ENCODE measurements around the gene E2F3. TPM values are rescaled to one million over a fixed set of nuclear protein-coding genes. Genes with fewer than 3 reads are reported as not detected.

E2F3 gene
- total and polyA plus RNA-seq, 10 of the 15 experiments (the other 5 are each of a cell fraction or from before 2014, with no cell fraction given): 5.1 to 16.8 (median 10.6) TPM

DNA sequence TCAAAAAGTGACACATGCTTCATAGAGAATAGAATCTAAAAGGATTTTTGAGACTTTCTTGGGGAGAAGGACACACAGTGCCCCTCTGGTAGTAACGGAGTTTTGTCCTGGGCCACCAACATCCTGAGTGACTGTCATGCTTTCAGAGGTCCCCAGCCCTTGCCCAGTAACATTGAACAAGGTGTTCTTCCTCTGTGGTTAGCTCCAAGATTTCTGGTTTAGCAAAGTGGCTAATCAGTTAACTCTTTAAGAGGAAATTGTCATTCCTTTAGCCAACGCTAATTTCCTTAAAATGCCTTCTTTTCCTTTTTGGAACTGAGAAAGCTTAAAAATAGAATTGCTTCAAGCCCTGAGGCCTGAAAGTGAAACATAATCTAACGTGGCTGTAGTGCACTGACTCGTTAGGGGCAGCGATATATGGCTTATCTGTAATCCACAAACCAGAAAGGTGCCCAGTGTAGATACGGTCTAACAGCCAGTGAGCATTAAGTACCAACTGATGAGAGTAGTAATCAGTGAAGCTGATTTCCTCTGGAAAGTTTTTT, 7.8 kb downstream of the E2F3 start:
- peak overlapping the region; percentile 41 for H2AFZ ChIP-seq (ENCODE audit: control insufficient read depth, low read depth, low read length)
- peaks cover 29% of the 10 kb centered on the region for H3K4me1 ChIP-seq (ENCODE audit: control insufficient read depth, insufficient read depth, low read length)
- peak overlapping the region; percentile 82 for H3K27ac ChIP-seq (ENCODE audit: control insufficient read depth, insufficient read depth)
- intact Hi-C loops (cut with micrococcal nuclease; ENCODE audit: unreplicated experiment) (loop anchor here (1.0 kb wide), 1 partner anchor 19 kb away; no protein-coding TSS in a partner anchor), in situ Hi-C loops (cut with MboI) (no loop called here)
- H3K27me3 ChIP-seq (replicated peaks in 1 of 2; ENCODE audit: control insufficient read depth in 2 of 2, insufficient read depth in 2 of 2, low read length in 1 of 2): no peaks in the 10 kb centered on the region
- H3K36me3 ChIP-seq (ENCODE audit: control insufficient read depth in 2 of 2, insufficient read depth in 2 of 2, low read length in 1 of 2): peaks cover 3 to 8% of the 10 kb centered on the region in 2 experiments; a peak in 2 of 4 replicates
- RAD21 ChIA-PET (ENCODE audit: unreplicated experiment): interaction anchor here (0.9 to 1.5 kb wide), 4 partner anchors 18 to 120 kb away, joined by 3 to 6 read pairs (median 3); no protein-coding TSS in a partner anchor
- peak; percentile 75 for DNase-seq (ENCODE audit: low read depth, low spot score)
- peak overlapping the region; percentile 56 for H3K4me3 ChIP-seq
- SMC1A ChIA-PET (ENCODE audit: uncharacterized antibody, unreplicated experiment): interaction anchor here (1.0 to 2.4 kb wide), 5 partner anchors 9 to 118 kb away, joined by 3 to 13 read pairs (median 4); no protein-coding TSS in a partner anchor
- peaks cover 97% of the 10 kb centered on the region for H3K79me2 ChIP-seq (ENCODE audit: control insufficient read depth, insufficient read depth, low read length)
- peak; percentile 92 for ATAC-seq
- H3K9ac ChIP-seq (ENCODE audit: control insufficient read depth, insufficient read depth, low read length): peak overlapping the region; percentile 40
- WGBS (ENCODE audit: insufficient coverage, insufficient replicate concordance, low lambda C conversion rate, missing lambda C conversion rate): 1% methylated on average over 6 of the region's 6 CpGs
- CTCF ChIA-PET: interaction anchor here (0.9 to 3.1 kb wide), 5 partner anchors 8 to 119 kb away, joined by 3 to 12 read pairs (median 4); no protein-coding TSS in a partner anchor
- H3K9me3 ChIP-seq (replicated peaks; ENCODE audit: control insufficient read depth, insufficient read depth, low read length): no peaks in the 10 kb centered on the region
- no peaks in the 10 kb centered on the region for H4K20me1 ChIP-seq (ENCODE audit: control insufficient read depth, insufficient read depth)
- FAIRE-seq: peak; percentile 13
- POLR2A ChIA-PET: interaction anchor here (0.5 to 1.4 kb wide), 4 partner anchors 8 to 207 kb away, joined by 3 to 6 read pairs (median 4); no protein-coding TSS in a partner anchor
- BruUV-seq (replicated peaks): no TSS peak
- peak overlapping the region; percentile 86 for H3K4me2 ChIP-seq (ENCODE audit: control insufficient read depth, insufficient read depth)
- TF ChIP-seq FOS (IDR thresholded peaks at IDR 0.05; ENCODE audit: borderline replicate concordance, extremely low read depth, insufficient read length) (no peak), POLR2A (IDR thresholded peaks at IDR 0.05; ENCODE audit: low read depth, low read length) (no peak), SREBF2 (IDR thresholded peaks at IDR 0.05; ENCODE audit: low read length) (no peak), ASH2L (IDR thresholded peaks at IDR 0.05; ENCODE audit: borderline replicate concordance, low read depth) (peak; percentile 92; the same call in 1 of the 2 replicates), TCF3 (IDR thresholded peaks at IDR 0.05; ENCODE audit: borderline replicate concordance, insufficient read depth, low read depth, low read length) (no peak), IRF4 (IDR thresholded peaks at IDR 0.05; ENCODE audit: low read depth, low read length) (no peak), POU2F2 (IDR thresholded peaks at IDR 0.05; ENCODE audit: borderline replicate concordance, low read depth, low read length) (no peak), BACH1 (IDR thresholded peaks at IDR 0.05; ENCODE audit: borderline replicate concordance) (no peak), STAT1 (conservative IDR thresholded peaks at IDR 0.05) (no peak), SUZ12 (IDR thresholded peaks at IDR 0.05; ENCODE audit: unreplicated experiment) (no peak), TARDBP (IDR thresholded peaks at IDR 0.05; ENCODE audit: borderline replicate concordance) (no peak), KAT2A (conservative IDR thresholded peaks at IDR 0.05; ENCODE audit: control insufficient read depth, low read depth, low read length) (no peak)
- TF ChIP-seq, protein P1, sequence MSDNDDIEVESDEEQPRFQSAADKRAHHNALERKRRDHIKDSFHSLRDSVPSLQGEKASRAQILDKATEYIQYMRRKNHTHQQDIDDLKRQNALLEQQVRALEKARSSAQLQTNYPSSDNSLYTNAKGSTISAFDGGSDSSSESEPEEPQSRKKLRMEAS (IDR thresholded peaks at IDR 0.05; ENCODE audit: low read depth, low read length): no peak
- TF ChIP-seq, protein P2, sequence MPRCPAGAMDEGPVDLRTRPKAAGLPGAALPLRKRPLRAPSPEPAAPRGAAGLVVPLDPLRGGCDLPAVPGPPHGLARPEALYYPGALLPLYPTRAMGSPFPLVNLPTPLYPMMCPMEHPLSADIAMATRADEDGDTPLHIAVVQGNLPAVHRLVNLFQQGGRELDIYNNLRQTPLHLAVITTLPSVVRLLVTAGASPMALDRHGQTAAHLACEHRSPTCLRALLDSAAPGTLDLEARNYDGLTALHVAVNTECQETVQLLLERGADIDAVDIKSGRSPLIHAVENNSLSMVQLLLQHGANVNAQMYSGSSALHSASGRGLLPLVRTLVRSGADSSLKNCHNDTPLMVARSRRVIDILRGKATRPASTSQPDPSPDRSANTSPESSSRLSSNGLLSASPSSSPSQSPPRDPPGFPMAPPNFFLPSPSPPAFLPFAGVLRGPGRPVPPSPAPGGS (IDR thresholded peaks at IDR 0.05; ENCODE audit: borderline replicate concordance, insufficient read depth, low read depth, low read length, poor library complexity, severe bottlenecking): no peak
- TF ChIP-seq, protein P3, sequence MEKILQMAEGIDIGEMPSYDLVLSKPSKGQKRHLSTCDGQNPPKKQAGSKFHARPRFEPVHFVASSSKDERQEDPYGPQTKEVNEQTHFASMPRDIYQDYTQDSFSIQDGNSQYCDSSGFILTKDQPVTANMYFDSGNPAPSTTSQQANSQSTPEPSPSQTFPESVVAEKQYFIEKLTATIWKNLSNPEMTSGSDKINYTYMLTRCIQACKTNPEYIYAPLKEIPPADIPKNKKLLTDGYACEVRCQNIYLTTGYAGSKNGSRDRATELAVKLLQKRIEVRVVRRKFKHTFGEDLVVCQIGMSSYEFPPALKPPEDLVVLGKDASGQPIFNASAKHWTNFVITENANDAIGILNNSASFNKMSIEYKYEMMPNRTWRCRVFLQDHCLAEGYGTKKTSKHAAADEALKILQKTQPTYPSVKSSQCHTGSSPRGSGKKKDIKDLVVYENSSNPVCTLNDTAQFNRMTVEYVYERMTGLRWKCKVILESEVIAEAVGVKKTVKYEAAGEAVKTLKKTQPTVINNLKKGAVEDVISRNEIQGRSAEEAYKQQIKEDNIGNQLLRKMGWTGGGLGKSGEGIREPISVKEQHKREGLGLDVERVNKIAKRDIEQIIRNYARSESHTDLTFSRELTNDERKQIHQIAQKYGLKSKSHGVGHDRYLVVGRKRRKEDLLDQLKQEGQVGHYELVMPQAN (conservative IDR thresholded peaks at IDR 0.05): 0 out of 2 replicates have a peak, but pooled peaks have one; percentile 36
- TF ChIP-seq, protein P4, sequence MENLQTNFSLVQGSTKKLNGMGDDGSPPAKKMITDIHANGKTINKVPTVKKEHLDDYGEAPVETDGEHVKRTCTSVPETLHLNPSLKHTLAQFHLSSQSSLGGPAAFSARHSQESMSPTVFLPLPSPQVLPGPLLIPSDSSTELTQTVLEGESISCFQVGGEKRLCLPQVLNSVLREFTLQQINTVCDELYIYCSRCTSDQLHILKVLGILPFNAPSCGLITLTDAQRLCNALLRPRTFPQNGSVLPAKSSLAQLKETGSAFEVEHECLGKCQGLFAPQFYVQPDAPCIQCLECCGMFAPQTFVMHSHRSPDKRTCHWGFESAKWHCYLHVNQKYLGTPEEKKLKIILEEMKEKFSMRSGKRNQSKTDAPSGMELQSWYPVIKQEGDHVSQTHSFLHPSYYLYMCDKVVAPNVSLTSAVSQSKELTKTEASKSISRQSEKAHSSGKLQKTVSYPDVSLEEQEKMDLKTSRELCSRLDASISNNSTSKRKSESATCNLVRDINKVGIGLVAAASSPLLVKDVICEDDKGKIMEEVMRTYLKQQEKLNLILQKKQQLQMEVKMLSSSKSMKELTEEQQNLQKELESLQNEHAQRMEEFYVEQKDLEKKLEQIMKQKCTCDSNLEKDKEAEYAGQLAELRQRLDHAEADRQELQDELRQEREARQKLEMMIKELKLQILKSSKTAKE (IDR thresholded peaks at IDR 0.05; ENCODE audit: low read depth, poor library complexity, severe bottlenecking): no peak
- TF ChIP-seq, protein P5, sequence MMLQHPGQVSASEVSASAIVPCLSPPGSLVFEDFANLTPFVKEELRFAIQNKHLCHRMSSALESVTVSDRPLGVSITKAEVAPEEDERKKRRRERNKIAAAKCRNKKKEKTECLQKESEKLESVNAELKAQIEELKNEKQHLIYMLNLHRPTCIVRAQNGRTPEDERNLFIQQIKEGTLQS (IDR thresholded peaks at IDR 0.05; ENCODE audit: borderline replicate concordance, extremely low read depth, low read depth, low read length): no peak
